ENCODE data around the gene NTHL1.
"Not testable (repeated sequence)": the region's sequence is repeated elsewhere in the genome, so short reads cannot be mapped to it uniquely, and the experiment has no call there.

Gene NTHL1

DNA sequence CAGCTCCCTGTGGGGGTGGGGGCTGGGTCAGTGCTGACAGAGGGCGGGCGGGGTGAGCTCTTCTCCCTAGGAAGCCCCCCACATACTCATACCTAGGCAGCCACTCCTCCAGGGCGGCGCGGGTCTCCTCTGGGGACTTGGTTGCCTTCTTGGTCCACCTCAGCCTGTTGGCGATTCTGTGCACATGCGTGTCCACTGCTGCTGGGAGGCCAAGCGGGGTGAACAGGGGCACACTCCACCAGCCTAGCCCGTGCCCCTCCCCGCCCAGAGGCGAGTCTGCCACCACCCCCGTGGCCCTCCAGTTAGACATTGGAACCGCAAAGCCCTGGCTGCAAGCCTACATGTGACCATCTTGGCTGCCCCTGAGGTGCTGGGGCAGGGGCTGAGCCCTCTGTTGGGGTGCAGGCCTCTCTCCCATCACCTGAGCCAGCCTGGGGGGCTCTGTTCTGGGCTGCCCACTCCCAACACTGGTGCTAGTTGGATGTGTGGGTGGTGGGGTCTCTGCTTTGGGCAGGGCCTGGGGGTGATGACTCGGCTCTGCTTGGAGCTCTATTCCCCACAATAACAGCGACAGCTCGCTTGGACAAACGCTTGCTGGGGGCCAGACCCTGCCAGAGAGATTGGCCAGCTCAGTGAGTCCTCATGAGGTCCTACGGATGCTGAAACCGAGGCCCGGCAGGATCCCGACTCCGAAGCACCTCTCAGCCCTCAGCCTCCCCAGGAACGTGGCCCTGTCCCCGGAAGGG, 7.4 kb downstream of the NTHL1 start:
- no peak for DNase-seq

GRCh38 chr16:2039274-2040031, 8.2 kb downstream of the NTHL1 start:
- no peak for DNase-seq

GRCh38 chr16:2038382-2039231, 9.0 kb downstream of the NTHL1 start:
- DNase-seq, result no peak

- no peak for DNase-seq
Observed at GRCh38 chr16:2037647-2038381, 9.8 kb downstream of the NTHL1 start.

- no peak for DNase-seq
Observed at GRCh38 chr16:2037115-2037514, 10.5 kb downstream of the NTHL1 start.

DNA sequence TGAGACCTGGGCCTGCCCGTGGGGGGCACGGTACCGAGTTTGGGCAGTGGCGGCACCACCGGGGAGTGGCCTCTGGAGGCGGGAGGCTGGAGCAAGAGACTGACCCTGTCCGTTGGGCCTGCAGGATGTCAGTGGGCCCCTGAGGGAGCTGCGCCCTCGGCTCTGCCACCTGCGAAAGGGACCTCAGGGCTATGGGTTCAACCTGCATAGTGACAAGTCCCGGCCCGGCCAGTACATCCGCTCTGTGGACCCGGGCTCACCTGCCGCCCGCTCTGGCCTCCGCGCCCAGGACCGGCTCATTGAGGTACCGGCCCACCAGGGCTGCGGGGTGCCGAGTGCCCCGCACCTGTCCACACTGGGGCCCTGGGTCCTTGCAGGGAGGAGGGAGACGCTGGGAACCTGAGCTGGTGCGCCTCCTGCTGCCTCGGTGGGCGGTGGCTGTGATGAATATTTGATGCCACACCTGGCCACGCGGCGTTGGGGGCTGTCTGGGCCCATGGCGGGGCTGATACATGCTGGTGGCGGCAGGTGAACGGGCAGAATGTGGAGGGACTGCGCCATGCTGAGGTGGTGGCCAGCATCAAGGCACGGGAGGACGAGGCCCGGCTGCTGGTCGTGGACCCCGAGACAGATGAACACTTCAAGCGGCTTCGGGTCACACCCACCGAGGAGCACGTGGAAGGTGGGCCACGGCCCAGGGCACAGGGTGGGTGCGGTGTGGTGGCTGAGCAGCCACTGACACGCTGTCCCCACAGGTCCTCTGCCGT, 11.3 kb downstream of the NTHL1 start:
- no peak for DNase-seq

GRCh38 chr16:2035431-2036199, 12.0 kb downstream of the NTHL1 start:
- no peak for DNase-seq

GRCh38 chr16:2034696-2035430, 12.8 kb downstream of the NTHL1 start:
- DNase-seq, result no peak

DNA sequence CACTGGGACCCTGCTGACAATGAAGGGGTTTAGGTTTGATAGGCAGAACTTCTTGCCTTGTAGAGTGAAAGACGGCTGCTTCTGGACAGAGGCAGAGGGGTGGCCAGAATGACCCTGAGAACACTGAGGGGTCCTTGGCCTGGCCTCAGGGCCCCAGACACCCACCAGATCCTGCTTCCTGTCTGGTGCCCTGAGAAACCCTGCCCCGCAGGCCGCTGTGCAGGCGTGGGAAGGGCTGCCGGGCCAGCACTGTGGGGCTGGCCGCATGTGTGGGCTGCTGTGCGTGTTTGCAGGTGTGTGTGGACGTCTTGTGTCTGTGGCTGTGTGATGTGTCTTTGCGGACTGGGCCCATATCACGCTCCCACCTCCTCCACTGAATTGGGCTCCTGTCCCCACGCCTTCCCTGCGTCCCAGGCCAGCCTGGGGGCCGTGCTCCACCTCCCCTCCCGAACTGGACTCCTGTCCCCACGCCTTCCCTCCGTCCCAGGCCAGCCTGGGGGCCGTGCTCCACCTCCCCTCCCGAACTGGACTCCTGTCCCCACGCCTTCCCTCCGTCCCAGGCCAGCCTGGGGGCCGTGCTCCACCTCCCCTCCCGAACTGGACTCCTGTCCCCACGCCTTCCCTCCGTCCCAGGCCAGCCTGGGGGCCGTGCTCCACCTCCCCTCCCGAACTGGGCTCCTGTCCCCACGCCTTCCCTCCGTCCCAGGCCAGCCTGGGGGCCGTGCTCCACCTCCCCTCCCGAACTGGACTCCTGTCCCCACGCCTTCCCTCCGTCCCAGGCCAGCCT, 13.5 kb downstream of the NTHL1 start:
- not testable (repeated sequence) for DNase-seq

- DNase-seq, result no peak
Observed at GRCh38 chr16:2033057-2033908, 14.4 kb downstream of the NTHL1 start.

- DNase-seq, result no peak
Observed at GRCh38 chr16:2032285-2033056, 15.2 kb downstream of the NTHL1 start.

GRCh38 chr16:2031081-2031577, 16.5 kb downstream of the NTHL1 start:
- DNase-seq, result no peak

DNA sequence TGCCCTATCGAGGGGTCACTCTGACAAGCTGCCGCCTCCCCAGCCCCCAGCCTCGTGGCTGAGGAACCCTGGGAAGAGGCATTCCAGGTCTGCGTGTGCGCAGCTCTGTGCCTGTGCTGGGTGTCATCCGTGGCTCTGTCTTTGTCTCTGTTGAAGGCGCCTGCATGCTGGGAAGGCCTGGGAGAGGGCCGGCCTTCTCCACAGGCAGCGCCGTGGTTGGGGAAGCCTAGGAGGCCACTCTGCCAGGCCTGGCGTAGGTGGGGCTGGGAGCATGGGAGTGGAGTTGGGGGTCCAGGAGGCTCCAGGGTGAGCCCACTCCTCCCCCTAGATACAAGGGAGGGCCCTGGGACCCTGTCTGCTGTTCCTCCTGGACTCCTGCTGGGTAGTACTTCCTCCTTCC, 17.6 kb downstream of the NTHL1 start:
- no peak for DNase-seq

GRCh38 chr16:2029350-2029749, 18.3 kb downstream of the NTHL1 start:
- no peak for DNase-seq

DNA sequence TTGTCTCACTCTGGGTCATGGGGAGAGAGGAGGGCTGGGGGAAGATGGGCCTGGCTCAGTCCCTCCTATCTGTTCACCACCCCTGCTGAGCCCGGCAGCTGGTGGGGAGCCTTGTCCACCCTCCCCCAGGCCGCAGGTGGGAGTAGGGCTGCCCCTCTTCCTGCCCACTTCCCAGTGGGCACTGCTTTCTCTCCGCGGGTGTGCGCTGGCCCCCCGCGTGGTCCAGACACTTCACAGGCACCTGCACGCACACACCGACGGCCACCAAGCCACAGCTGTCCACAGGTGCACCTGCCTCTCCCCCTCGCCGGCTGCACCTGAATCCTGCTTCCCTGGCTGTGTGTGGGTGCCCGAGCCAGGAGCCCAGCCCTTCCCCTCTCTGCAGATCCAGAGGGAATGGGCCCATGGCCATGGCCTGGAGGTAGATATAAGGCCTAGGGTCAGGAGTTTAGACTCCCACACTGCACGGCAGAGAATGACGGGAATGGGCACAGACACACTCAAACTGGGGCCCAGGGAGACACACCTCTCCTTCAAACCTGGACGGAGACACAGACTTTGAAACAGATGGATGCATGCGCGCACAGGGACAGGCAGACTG, 18.9 kb downstream of the NTHL1 start:
- DNase-seq, result no peak

GRCh38 chr16:2028146-2028545, 19.5 kb downstream of the NTHL1 start:
- DNase-seq, result no peak
